ENCODE data around the gene RAX2. TPM values are rescaled to one million over a fixed set of nuclear protein-coding genes. Genes with fewer than 3 reads are reported as not detected.

RAX2 gene
- total RNA-seq, 2 experiments from 2014 or later = not detected

DNA sequence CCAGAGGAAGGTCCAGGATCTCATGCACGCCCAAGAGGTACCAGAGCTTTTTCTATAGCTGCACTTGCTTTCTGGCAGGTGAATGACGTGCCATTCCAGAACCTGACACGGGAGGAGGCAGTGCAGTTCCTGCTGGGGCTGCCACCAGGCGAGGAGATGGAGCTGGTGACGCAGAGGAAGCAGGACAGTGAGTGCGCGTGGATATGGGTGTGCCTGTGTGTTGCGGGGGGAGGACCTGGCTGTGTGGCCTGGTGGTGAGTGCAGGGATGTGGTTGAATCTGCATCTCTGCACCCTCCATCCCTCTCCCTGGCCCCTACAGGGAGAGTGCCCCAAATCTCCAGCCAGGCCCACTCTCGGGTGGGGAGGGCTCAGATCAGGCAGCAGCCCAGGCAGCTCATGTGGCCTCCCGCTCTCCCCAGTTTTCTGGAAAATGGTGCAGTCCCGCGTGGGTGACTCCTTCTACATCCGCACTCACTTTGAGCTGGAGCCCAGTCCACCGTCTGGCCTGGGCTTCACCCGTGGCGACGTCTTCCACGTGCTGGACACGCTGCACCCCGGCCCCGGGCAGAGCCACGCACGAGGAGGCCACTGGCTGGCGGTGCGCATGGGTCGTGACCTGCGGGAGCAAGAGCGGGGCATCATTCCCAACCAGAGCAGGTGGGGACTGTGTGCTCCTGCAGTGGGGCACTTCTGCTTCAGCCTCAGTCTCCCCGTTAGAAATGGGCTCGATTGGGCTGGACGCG, 33.4 kb downstream of the RAX2 start:
- DNase-seq = no peak
- Mint-ChIP-seq H3K27ac (peak overlapping the region; percentile 78), H3K36me3 (no peaks in the 10 kb centered on the region), H3K4me1 (peaks cover 5% of the 10 kb centered on the region), H3K9me3 (no peaks in the 10 kb centered on the region), H3K27me3 (no peaks in the 10 kb centered on the region), H3K4me3 (no peak overlapping the region)
- POLR2A ChIA-PET = interaction anchor here (3.6 kb wide), 1 partner anchor 23 kb away, joined by 16 read pairs; the partner anchor contains the start of genes APBA3 and MRPL54
- no peak for ATAC-seq (ENCODE audit: low read depth)

GRCh38 chr19:3737487-3738205, 34.4 kb downstream of the RAX2 start:
- ATAC-seq (ENCODE audit: low read depth) (no peak), DNase-seq (no peak)
- Mint-ChIP-seq H3K4me3 (no peak overlapping the region), H3K9me3 (no peaks in the 10 kb centered on the region), H3K27me3 (no peaks in the 10 kb centered on the region), H3K4me1 (peaks cover 5% of the 10 kb centered on the region), H3K27ac (no peak overlapping the region), H3K36me3 (no peaks in the 10 kb centered on the region)
- POLR2A ChIA-PET = no interaction called here

GRCh38 chr19:3736106-3736724, 35.8 kb downstream of the RAX2 start:
- Mint-ChIP-seq H3K4me1 (peaks cover 5% of the 10 kb centered on the region), H3K27ac (no peak overlapping the region)

DNA sequence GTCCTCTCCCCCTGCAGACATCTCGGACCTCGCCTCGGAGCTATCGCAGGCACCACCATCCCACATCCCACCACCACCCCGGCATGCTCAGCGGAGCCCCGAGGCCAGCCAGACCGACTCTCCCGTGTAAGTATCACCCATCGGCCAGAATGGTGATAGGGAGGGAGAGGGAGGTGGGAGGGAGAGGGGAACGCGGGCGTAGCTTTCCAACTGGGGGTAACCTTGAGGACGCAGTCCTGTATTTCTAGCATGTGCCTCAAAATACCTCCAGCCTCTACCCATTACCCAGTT, 37.8 kb downstream of the RAX2 start:
- Mint-ChIP-seq H3K9me3 (no peaks in the 10 kb centered on the region), H3K4me1 (peaks cover under 1% of the 10 kb centered on the region), H3K36me3 (peaks cover 2% of the 10 kb centered on the region), H3K27ac (no peak overlapping the region), H3K4me3 (no peak overlapping the region), H3K27me3 (no peaks in the 10 kb centered on the region)
- POLR2A ChIA-PET = no interaction called here
- DNase-seq = no peak
- ATAC-seq (ENCODE audit: low read depth) = no peak

More at GRCh38 chr19:3736106-3736724, 35.8 kb downstream of the RAX2 start:
- Mint-ChIP-seq H3K4me3 (no peak overlapping the region), H3K27me3 (no peaks in the 10 kb centered on the region), H3K9me3 (no peaks in the 10 kb centered on the region), H3K36me3 (peaks cover 2% of the 10 kb centered on the region)
- POLR2A ChIA-PET = no interaction called here
- DNase-seq (no peak), ATAC-seq (ENCODE audit: low read depth) (no peak)

DNA sequence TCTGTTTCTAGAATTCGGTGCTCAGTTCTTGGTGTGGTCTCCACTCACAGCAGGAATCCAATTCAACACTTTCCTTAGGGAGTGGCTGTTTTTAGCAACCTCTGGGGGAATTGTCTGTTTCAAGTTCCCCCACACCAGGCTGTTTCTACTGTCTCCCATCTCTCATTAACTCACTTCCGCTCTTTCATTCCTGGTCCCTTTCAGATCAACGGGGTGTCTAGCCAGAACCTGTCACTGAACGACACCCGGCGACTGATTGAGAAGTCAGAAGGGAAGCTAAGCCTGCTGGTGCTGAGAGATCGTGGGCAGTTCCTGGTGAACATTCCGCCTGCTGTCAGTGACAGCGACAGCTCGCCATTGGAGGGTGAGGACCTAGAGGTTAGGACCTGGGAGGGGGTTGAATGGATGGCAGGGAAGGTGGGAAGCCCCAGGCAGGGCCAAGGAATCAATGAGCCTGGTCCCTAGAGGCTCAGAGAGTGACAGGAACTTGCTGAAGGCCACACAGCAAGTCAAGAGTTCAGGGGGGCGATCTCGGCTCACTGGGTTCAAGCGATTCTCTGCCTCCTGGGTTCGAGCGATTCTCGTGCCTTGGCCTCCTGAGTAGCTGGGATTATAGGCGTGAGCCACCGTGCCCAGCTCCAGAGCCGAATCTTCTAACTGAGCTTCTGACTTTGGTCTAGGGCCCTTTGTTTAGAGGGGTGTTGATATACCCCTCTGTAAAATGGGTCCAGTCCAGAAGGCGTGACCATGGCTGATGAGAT, 38.3 kb downstream of the RAX2 start:
- Mint-ChIP-seq H3K4me1 (peaks cover 2% of the 10 kb centered on the region), H3K36me3 (peaks cover 2% of the 10 kb centered on the region), H3K27me3 (no peaks in the 10 kb centered on the region), H3K9me3 (no peaks in the 10 kb centered on the region), H3K4me3 (no peak overlapping the region), H3K27ac (no peak overlapping the region)
- no peak for DNase-seq
- POLR2A ChIA-PET = no interaction called here
- no peak for ATAC-seq (ENCODE audit: low read depth)

- no peaks in the 10 kb centered on the region for H3K27me3 Mint-ChIP-seq
- H3K4me1 Mint-ChIP-seq = peaks cover 2% of the 10 kb centered on the region
- ATAC-seq (ENCODE audit: low read depth) (no peak), DNase-seq (no peak)
- no peaks in the 10 kb centered on the region for H3K9me3 Mint-ChIP-seq
- peaks cover 2% of the 10 kb centered on the region for H3K36me3 Mint-ChIP-seq
- no peak overlapping the region for H3K4me3 Mint-ChIP-seq
- H3K27ac Mint-ChIP-seq = no peak overlapping the region
- POLR2A ChIA-PET = no interaction called here
Observed at GRCh38 chr19:3732108-3732507, 39.9 kb downstream of the RAX2 start.

- H3K4me3 Mint-ChIP-seq = no peak overlapping the region
- no peaks in the 10 kb centered on the region for H3K9me3 Mint-ChIP-seq
- peaks cover 1% of the 10 kb centered on the region for H3K27me3 Mint-ChIP-seq
- ATAC-seq (ENCODE audit: low read depth) (no peak), DNase-seq (no peak)
- peaks cover 2% of the 10 kb centered on the region for H3K4me1 Mint-ChIP-seq
- H3K27ac Mint-ChIP-seq = no peak overlapping the region
- H3K36me3 Mint-ChIP-seq = peaks cover 2% of the 10 kb centered on the region
- POLR2A ChIA-PET = no interaction called here
Observed at GRCh38 chr19:3730457-3730958, 41.5 kb downstream of the RAX2 start.

DNA sequence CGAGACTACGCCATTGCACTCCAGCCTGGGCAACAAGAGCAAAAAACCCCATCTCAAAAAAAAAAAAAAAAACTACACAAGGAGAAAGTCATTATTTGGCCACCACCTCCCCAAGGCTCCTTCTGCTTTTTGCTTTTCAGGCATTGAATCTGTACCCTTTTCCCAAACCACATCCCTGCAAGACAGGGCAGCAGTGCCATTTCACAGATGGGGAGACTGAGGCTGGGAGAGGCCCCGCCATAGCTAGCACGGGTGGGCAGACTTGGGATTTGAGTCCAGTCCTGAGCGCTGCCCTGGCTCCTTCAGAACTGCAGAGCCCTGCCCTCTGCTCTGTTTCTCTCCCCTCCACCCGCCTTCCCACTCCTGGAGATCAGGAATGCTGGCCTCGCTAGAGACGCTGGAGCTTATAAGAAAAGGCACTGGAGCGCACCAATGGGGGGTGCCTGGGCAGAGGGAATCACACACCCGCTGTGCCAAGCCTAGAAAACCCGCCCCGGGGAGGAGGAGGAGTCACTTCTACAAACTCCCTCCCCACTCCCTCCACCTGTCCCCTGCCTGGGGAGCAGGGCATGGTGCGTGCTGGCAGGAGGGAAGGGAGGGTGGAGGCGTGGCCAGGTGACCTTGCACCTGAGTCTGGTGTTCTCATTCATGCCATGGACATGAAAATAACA, 46.3 kb downstream of the RAX2 start:
- Mint-ChIP-seq H3K4me1 (peaks cover 6% of the 10 kb centered on the region), H3K4me3 (no peak overlapping the region), H3K27ac (no peak overlapping the region), H3K27me3 (peaks cover 31% of the 10 kb centered on the region), H3K9me3 (no peaks in the 10 kb centered on the region), H3K36me3 (no peaks in the 10 kb centered on the region)
- POLR2A ChIA-PET = interaction anchor here (0.7 kb wide), 1 partner anchor 553 kb away, joined by 4 read pairs; the partner anchor contains the start of gene SHD
- no peak for ATAC-seq (ENCODE audit: low read depth)
- no peak for DNase-seq

DNA sequence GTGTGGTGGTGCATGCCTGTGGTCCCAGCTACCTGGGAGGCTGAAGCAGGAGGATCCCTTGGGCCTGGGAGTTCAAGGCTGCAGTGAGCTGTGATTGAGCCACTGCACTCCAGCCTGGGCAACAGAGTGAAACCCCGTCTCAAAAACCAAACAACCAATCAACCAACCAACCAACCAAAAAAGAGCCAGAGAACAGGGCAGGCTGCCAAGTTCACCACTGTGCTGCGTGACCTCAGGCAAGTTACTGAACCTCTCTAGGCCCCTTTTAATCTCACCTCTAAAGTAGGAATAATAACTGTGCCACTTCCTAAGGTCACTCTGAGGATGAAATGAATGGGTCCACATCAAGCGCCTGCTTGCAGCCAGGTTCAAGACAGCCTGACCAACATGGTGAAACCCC, 46.9 kb downstream of the RAX2 start:
- Mint-ChIP-seq H3K36me3 (no peaks in the 10 kb centered on the region), H3K27ac (no peak overlapping the region), H3K4me1 (peaks cover 6% of the 10 kb centered on the region), H3K27me3 (peaks cover 37% of the 10 kb centered on the region), H3K4me3 (no peak overlapping the region), H3K9me3 (no peaks in the 10 kb centered on the region)
- DNase-seq = no peak
- POLR2A ChIA-PET = no interaction called here
- no peak for ATAC-seq (ENCODE audit: low read depth)

DNA sequence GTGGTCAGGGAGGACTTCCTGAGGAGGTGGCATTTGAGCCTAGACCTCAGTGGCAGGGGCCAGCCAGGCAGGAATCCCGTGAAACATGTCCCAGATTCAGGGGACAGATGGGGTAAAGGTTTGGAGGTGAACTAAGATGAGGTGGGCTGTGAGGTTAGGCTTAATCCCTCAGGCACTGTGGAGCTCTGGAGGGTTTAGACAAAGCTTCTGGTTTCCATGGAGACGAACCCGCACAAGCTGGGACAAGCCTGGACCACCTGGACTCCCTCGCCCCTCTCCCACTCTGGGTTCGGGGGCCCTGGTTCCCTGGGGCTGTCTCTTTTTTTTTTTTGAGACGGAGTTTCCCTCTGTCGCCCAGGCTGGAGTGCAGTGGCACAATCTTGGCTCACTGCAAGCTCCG, 48.1 kb downstream of the RAX2 start:
- POLR2A ChIA-PET = interaction anchor here (0.7 kb wide), 1 partner anchor 124 kb away, joined by 3 read pairs; no protein-coding TSS in a partner anchor
- DNase-seq = no peak
- Mint-ChIP-seq H3K9me3 (no peaks in the 10 kb centered on the region), H3K36me3 (no peaks in the 10 kb centered on the region), H3K27me3 (peaks cover 44% of the 10 kb centered on the region), H3K4me1 (peaks cover 5% of the 10 kb centered on the region), H3K27ac (no peak overlapping the region), H3K4me3 (no peak overlapping the region)
- ATAC-seq (ENCODE audit: low read depth) = no peak

DNA sequence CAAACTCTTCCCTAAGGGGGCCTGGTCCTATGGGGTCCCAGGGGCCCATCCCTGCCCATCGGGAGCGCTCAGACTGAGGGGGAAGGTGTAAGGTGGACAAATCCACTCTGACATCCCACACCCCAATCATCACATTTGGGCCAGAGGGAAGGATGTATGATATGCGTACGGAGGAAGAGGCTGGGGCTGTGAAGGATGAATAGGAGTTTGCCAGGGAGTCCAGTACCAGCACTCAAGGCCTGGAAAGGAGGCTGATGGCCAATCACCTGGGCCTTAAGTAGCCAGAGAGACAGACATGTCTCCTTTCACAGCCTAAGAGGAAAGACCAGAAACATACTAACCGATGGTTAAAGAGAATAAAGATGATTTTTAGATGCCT, 48.9 kb downstream of the RAX2 start:
- POLR2A ChIA-PET = no interaction called here
- no peak for DNase-seq
- H3K9me3 Mint-ChIP-seq = no peaks in the 10 kb centered on the region
- H3K4me3 Mint-ChIP-seq = no peak overlapping the region
- no peak for ATAC-seq (ENCODE audit: low read depth)
- no peak overlapping the region for H3K27ac Mint-ChIP-seq
- peaks cover 44% of the 10 kb centered on the region for H3K27me3 Mint-ChIP-seq
- H3K4me1 Mint-ChIP-seq = peaks cover 5% of the 10 kb centered on the region
- no peaks in the 10 kb centered on the region for H3K36me3 Mint-ChIP-seq

GRCh38 chr19:3722443-3723109, 49.5 kb downstream of the RAX2 start:
- no peaks in the 10 kb centered on the region for H3K36me3 Mint-ChIP-seq
- H3K9me3 Mint-ChIP-seq = no peaks in the 10 kb centered on the region
- no peak overlapping the region for H3K27ac Mint-ChIP-seq
- peak overlapping the region; percentile 19 for H3K4me3 Mint-ChIP-seq
- ATAC-seq (ENCODE audit: low read depth) = no peak
- H3K27me3 Mint-ChIP-seq = peaks cover 44% of the 10 kb centered on the region
- H3K4me1 Mint-ChIP-seq = peaks cover 5% of the 10 kb centered on the region
- DNase-seq = no peak
- POLR2A ChIA-PET = no interaction called here
